Uterus (tissue), 4 donors: Measurements from ENCODE around the gene UBR4. TPM values are rescaled to one million over a fixed set of nuclear protein-coding genes. Genes with fewer than 3 reads are reported as not detected.

Experiments used
- DNase-seq, 2 donors: peaks; one replicate each; pipeline ENCODE4 v3.0.0-alpha.2; 2019 to 2020
- H3K27ac ChIP-seq, 2 donors: fragments of 200-600 bp; sonication (generic); 1 replicate in 1 of 2; 2 replicates in 1 of 2; pipeline ENCODE4 v1.5.1; 2016 to 2018
- H3K27me3 ChIP-seq, 2 donors: fragments of 200-600 bp; sonication (generic); one replicate each; pipeline ENCODE4 v1.5.1; 2018 to 2019; ENCODE audit warnings: control low read depth in 1 of 2
- H3K36me3 ChIP-seq, 2 donors: fragments of 200-600 bp; sonication (generic); one replicate each; pipeline ENCODE4 v1.5.1; 2019; ENCODE audit warnings: control low read depth in 1 of 2
- H3K4me1 ChIP-seq, 2 donors: fragments of 200-600 bp; sonication (generic); one replicate each; pipeline ENCODE4 v1.5.1; 2018 to 2019; ENCODE audit warnings: control low read depth in 1 of 2
- H3K4me3 ChIP-seq, 2 donors: fragments of 200-600 bp; sonication (generic); 1 replicate in 1 of 2; 2 replicates in 1 of 2; pipeline ENCODE4 v1.5.1; 2018 to 2019; ENCODE audit warnings: mild to moderate bottlenecking in 1 of 2
- H3K9me3 ChIP-seq, 2 donors: fragments of 200-600 bp; sonication (generic); one replicate each; pipeline ENCODE4 v1.5.1; 2019; ENCODE audit warnings: control low read depth in 1 of 2
- CTCF ChIP-seq, 4 experiments: fragments of 200-600 bp in 2 of 4; fragments of 450-650 bp in 2 of 4; sonication (generic) in 2 of 4; IDR thresholded peaks; one replicate each; pipeline ENCODE4 v1.5.1; 2016 to 2019; ENCODE audit warnings: antibody characterized with exemption in 4 of 4, mild to moderate bottlenecking in 2 of 4, moderate library complexity in 1 of 4
- POLR2A ChIP-seq, 2 donors: fragments of 450-650 bp; IDR thresholded peaks; one replicate each; pipeline ENCODE4 v1.6.1; 2016; ENCODE audit warnings: antibody characterized with exemption in 2 of 2, mild to moderate bottlenecking in 1 of 2, moderate library complexity in 1 of 2
- intact Hi-C: fragments of 100-400 bp; cut with DNase I; formaldehyde crosslinking; loops from one replicate; pipeline ENCODE4 v1.15.1; 2023; ENCODE audit warnings: low total_unique reads
- total RNA-seq, 4 donors: library from RNA; depleted of rRNA in 3 of 4; stranded (reverse); fragments of >200 nt in 3 of 4; gene quantifications; one replicate each; pipeline versions ENCODE4 v1.1.0 to v1.2.4, GENCODE V29; 2014 to 2023
- donor health status: DM: yes; HTN: yes; CAD: no.

The UBR4 gene
- total RNA-seq, 4 donors from 2014 or later, result 50.0 to 161 (median 105) TPM

- no peak for DNase-seq
- intact Hi-C loops, result loop anchor here (10.0 kb wide), 1 partner anchor 162 kb away; no protein-coding TSS in a partner anchor
- TF ChIP-seq CTCF (IDR thresholded peaks at IDR 0.05) (no peak), POLR2A (IDR thresholded peaks at IDR 0.05) (no peak)
- Histone ChIP-seq H3K9me3 (no peaks in the 10 kb centered on the region), H3K36me3 (no peaks in the 10 kb centered on the region), H3K27ac (no peak overlapping the region), H3K27me3 (no peaks in the 10 kb centered on the region), H3K4me3 (no peak overlapping the region), H3K4me1 (no peaks in the 10 kb centered on the region)
Observed at GRCh38 chr1:19076841-19077616, 133.0 kb downstream of the UBR4 start.

GRCh38 chr1:19074902-19075721, 135.0 kb downstream of the UBR4 start:
- Histone ChIP-seq H3K9me3 (no peaks in the 10 kb centered on the region), H3K27ac (peak overlapping the region; percentile 5 to 49), H3K4me1 (no peaks in the 10 kb centered on the region), H3K36me3 (no peaks in the 10 kb centered on the region), H3K27me3 (no peaks in the 10 kb centered on the region), H3K4me3 (no peak overlapping the region)
- DNase-seq, result no peak
- TF ChIP-seq CTCF (IDR thresholded peaks at IDR 0.05) (no peak), POLR2A (IDR thresholded peaks at IDR 0.05) (no peak)
- intact Hi-C loops, result loop anchor here (10.0 kb wide), 1 partner anchor 160 kb away; no protein-coding TSS in a partner anchor

- H3K27me3 ChIP-seq, result no peaks in the 10 kb centered on the region
- intact Hi-C loops, result loop anchor here (10.0 kb wide), 1 partner anchor 160 kb away; no protein-coding TSS in a partner anchor
- no peak for TF ChIP-seq POLR2A (IDR thresholded peaks at IDR 0.05)
- no peak for TF ChIP-seq CTCF (IDR thresholded peaks at IDR 0.05)
- no peak overlapping the region for H3K4me3 ChIP-seq
- no peak overlapping the region for H3K27ac ChIP-seq
- no peaks in the 10 kb centered on the region for H3K4me1 ChIP-seq
- H3K36me3 ChIP-seq, result no peaks in the 10 kb centered on the region
- no peaks in the 10 kb centered on the region for H3K9me3 ChIP-seq
- DNase-seq, result no peak
Observed at GRCh38 chr1:19074361-19074901, 135.6 kb downstream of the UBR4 start.

DNA sequence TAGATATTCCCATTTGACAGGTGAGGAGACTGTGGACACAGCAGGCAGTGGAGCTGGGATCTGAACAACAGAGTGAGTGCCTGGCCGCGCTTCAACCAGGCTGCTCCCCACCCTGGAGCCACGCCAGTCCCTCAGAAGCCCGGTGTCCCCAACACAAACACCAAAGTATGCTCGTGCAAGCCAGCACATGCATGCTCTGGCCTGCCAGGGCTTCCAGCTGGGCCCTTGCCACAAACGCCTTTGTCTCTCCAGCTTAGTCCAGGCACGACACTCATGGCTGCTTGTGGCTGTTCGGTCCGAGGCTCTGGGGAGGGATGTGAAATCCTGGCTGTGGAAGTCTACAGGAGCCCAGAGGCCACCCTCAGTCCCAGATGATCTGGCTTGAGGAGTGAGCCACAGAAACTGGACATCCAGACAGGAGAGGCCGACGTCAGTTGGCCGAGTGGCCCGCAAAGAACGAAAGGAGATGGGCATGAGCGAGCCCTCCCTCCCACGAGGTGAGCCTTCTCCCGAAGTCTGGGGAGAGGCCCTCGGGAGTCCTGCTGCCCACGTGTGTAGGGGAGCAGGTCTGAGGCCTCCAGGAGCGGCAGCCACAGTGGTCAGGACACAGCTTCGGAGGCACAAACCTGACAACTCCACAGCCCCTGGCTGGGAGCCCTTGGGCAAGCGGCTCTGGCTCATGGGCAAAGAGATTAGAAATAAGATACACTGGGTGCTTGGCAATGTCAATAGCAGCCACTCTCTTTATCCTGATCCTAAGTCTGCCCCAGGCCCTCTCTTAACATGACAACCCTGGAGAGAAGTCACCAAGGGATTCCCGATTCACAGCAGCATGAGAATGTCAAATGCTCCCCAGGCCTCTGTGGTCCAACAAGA, 136.5 kb downstream of the UBR4 start:
- H3K9me3 ChIP-seq, result no peaks in the 10 kb centered on the region
- no peak overlapping the region for H3K27ac ChIP-seq
- no peaks in the 10 kb centered on the region for H3K36me3 ChIP-seq
- no peak for DNase-seq
- intact Hi-C loops, result loop anchor here (10.0 kb wide), 1 partner anchor 159 kb away; no protein-coding TSS in a partner anchor
- no peaks in the 10 kb centered on the region for H3K27me3 ChIP-seq
- TF ChIP-seq CTCF (IDR thresholded peaks at IDR 0.05) (no peak), POLR2A (IDR thresholded peaks at IDR 0.05) (no peak)
- H3K4me1 ChIP-seq, result no peaks in the 10 kb centered on the region
- no peak overlapping the region for H3K4me3 ChIP-seq
